ENCODE results near the gene CAPZA2. TPM values are rescaled to one million over a fixed set of nuclear protein-coding genes. Genes with fewer than 3 reads are reported as not detected.
"Not testable (repeated sequence)": the region's sequence is repeated elsewhere in the genome, so short reads cannot be mapped to it uniquely, and the experiment has no call there.

The CAPZA2 gene
- total RNA-seq, 4 donors from 2014 or later, result 53.7 to 64.9 (median 59.6) TPM

DNA sequence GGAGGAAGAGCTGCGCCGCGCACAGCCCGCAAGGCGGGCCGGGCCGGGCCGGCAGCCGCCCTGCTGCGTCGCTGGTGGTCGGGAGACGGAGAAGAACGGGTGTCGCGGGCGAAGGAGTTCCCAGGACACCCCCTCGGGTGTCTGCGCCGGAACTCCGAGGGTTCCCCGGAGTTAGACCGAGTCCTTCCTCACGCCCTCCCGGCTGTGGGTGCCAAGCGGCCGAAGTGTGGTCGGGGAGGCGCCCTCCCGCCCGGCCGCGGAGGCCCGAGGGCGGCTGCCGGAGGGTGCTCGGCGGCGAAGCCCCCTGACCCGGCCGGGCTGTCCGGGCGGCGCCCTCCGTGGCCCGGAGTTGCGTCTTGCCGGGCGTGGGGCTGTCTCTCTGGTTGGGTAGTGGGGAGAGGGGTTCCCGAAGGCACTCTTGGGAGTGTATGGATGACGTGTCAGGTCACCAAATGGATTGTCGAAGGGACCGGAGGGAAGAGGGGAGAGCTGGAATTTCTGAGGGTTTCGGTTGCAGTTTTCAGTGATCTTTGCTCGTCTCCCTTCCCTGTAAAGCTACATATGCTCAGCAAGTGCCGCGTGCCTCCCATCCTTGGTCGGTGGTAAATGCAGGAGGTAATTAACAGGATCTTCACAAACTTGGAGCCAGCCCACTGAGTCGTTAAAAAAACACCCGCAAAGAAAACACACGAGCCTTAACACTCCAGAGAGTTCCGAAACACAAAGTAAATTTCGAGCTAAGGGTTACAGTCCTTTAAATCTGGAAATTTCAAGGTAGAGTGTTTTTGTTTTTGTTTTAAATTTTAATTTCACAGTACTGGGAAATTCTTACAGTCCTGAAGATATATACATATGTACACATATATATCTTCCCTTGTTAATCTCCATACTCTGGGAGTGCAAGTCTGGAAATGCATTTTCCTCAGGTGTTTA, 91.8 kb downstream of the CAPZA2 start:
- Histone ChIP-seq H3K36me3 (no peaks in the 10 kb centered on the region), H3K4me1 (peaks cover 32% of the 10 kb centered on the region), H3K9me3 (no peaks in the 10 kb centered on the region), H3K27ac (peak overlapping the region; percentile 94), H3K4me3 (peak overlapping the region; percentile 66), H3K27me3 (no peaks in the 10 kb centered on the region)
- TF ChIP-seq CTCF (IDR thresholded peaks at IDR 0.05) (no peak), POLR2AphosphoS5 (IDR thresholded peaks at IDR 0.05) (no peak), POLR2A (IDR thresholded peaks at IDR 0.05) (no peak), EP300 (IDR thresholded peaks at IDR 0.05) (no peak)
- 5% methylated on average over 8 of the region's 63 CpGs for WGBS
- peak; percentile 74 to 79 for DNase-seq (ENCODE audit: low spot score in 2 of 2)

DNA sequence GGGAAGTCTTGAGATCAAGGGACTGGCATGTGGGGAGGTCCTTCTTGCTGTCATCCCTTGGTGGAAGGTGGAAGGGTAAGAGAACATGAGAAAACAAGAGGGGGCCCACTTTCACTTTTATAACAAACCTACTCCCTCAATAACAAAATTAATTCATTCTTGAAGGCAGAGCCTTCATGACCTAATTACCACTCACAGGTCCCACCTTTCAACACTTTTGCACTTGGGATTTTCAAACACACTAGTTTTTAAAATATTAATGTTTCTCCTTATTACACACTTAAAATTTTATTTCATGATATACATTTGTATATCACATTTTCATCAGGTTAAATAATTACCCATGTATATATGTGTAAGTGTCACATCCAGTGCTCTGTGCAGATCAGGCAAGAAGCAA, 93.0 kb downstream of the CAPZA2 start:
- Histone ChIP-seq H3K4me1 (peaks cover 32% of the 10 kb centered on the region), H3K4me3 (no peak overlapping the region), H3K27ac (no peak overlapping the region), H3K36me3 (no peaks in the 10 kb centered on the region), H3K9me3 (no peaks in the 10 kb centered on the region), H3K27me3 (no peaks in the 10 kb centered on the region)
- no peak for DNase-seq (ENCODE audit: low spot score in 2 of 2)
- no peak for TF ChIP-seq POLR2A (IDR thresholded peaks at IDR 0.05)
- TF ChIP-seq CTCF (IDR thresholded peaks at IDR 0.05), result no peak
- no peak for TF ChIP-seq POLR2AphosphoS5 (IDR thresholded peaks at IDR 0.05)
- TF ChIP-seq EP300 (IDR thresholded peaks at IDR 0.05), result no peak

DNA sequence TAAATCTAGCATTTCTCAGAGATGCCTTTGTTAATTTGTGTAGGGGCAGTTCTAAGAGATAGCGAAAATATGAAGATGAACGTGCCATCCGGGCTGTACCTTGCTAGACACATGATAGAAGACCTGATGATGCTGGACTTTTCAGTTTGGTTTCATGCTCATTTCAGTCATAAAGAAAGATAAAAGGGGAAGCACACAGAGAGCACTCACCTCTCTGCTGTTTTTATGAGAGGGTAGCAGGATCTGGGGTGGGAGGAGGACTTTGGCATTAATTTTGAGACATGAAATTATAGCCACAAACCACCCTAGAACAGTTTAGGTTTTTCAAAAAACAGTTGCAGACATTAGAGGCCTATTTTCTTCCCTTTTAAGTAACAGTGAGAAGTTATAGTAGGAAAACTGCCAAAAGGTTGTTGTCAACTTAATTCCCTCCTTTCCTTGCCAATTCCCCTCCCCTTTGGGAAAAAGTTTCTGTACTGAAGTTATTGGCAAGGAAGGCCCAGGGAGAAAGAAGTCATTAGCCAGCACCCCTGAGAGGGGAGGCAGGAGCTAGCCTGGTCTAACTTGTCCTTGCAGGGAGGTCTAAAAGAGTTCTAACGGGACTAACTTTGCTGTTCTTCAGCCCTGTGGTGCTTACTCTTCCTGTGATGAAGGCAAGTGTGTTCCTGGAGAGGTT, 93.6 kb downstream of the CAPZA2 start:
- Histone ChIP-seq H3K4me3 (no peak overlapping the region), H3K27ac (peak overlapping the region; percentile 2), H3K4me1 (peaks cover 32% of the 10 kb centered on the region), H3K27me3 (no peaks in the 10 kb centered on the region), H3K9me3 (no peaks in the 10 kb centered on the region), H3K36me3 (no peaks in the 10 kb centered on the region)
- DNase-seq (ENCODE audit: low spot score in 2 of 2), result no peak
- WGBS, result 44% methylated on average over 4 of the region's 4 CpGs
- no peak for TF ChIP-seq POLR2A (IDR thresholded peaks at IDR 0.05)
- no peak for TF ChIP-seq CTCF (IDR thresholded peaks at IDR 0.05)
- TF ChIP-seq POLR2AphosphoS5 (IDR thresholded peaks at IDR 0.05), result no peak
- TF ChIP-seq EP300 (IDR thresholded peaks at IDR 0.05), result no peak

GRCh38 chr7:116956477-116956804, 94.1 kb downstream of the CAPZA2 start:
- no peak for TF ChIP-seq CTCF (IDR thresholded peaks at IDR 0.05)
- Histone ChIP-seq H3K9me3 (no peaks in the 10 kb centered on the region), H3K4me3 (no peak overlapping the region), H3K27me3 (no peaks in the 10 kb centered on the region), H3K27ac (no peak overlapping the region), H3K4me1 (peaks cover 32% of the 10 kb centered on the region), H3K36me3 (no peaks in the 10 kb centered on the region)
- 63% methylated on average over 2 of the region's 2 CpGs for WGBS
- DNase-seq (ENCODE audit: low spot score in 2 of 2), result no peak

DNA sequence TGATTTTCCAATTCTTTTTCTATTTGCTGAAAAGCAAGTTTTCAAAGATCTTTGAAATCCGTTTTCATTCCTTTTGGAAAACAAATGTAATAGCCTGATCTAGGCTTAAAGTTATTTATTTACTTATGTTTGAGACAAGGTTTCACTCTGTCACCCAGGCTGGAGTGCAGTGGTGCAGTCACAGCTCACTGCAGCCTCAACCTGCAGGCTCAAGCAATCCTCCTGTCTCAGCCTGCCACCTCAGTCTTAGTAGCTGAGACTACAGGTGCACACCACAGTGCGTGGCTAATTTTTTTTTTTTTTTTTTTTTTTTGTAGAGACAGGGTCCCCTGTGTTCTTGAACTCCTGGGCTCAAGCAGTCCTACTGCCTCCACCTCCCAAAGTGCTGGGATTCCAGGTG, 95.5 kb downstream of the CAPZA2 start:
- Histone ChIP-seq H3K9me3 (no peaks in the 10 kb centered on the region), H3K4me3 (no peak overlapping the region), H3K4me1 (peaks cover 26% of the 10 kb centered on the region), H3K36me3 (no peaks in the 10 kb centered on the region), H3K27me3 (no peaks in the 10 kb centered on the region), H3K27ac (no peak overlapping the region)
- no peak for DNase-seq (ENCODE audit: low spot score in 2 of 2)
- TF ChIP-seq POLR2AphosphoS5 (IDR thresholded peaks at IDR 0.05) (no peak), EP300 (IDR thresholded peaks at IDR 0.05) (no peak), CTCF (IDR thresholded peaks at IDR 0.05) (no peak), POLR2A (IDR thresholded peaks at IDR 0.05) (no peak)
- WGBS, result 82% methylated on average over 2 of the region's 2 CpGs

DNA sequence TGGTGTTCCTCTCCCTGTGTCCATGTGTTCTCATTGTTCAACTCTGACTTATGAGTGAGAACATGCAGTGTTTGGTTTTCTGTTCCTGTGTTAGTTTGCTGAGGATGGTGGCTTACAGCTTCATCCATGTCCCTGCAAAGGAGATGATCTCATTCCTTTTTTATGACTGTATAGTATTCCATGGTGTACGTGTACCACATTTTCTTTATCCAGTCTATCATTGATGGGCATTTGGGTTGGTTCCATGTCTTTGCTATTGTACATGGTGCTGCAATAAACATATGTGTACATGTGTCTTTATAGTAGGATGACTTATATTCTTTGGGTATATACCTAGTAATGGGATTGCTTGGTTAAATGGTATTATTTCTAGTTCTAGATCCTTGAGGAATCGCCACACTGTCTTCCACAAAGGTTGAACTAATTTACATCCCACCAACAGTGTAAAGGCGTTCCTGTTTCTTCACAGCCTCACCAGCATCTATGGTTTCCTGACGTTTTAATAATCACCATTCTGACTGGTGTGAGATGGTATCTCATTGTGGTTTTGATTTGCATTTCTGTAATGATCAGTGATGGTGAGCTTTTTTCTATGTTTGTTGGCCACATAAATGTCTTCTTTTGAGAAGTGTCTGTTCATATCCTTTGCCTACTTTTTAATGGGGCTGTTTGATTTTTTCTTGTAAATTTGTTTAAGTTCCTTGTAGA, 99.7 kb downstream of the CAPZA2 start:
- DNase-seq (ENCODE audit: low spot score in 2 of 2); H3K36me3 ChIP-seq; H3K4me3 ChIP-seq; H3K4me1 ChIP-seq; H3K9me3 ChIP-seq; H3K27ac ChIP-seq; H3K27me3 ChIP-seq: not testable (repeated sequence)
- WGBS, result 92% methylated on average over 4 of the region's 4 CpGs

Data from suprapubic skin (tissue), 4 donors.